Left forelimb (tissue), 1 donor: Measurements from ENCODE around the gene MC1R.
"Not testable (repeated sequence)": the region's sequence is repeated elsewhere in the genome, so short reads cannot be mapped to it uniquely, and the experiment has no call there.

Source experiments
- DNase-seq: peaks from one replicate; pipeline ENCODE4 v3.0.0-alpha.2; 2018; ENCODE audit warnings: low spot score

Gene MC1R

GRCh38 chr16:89960966-89961365 lies 42.3 kb downstream of the MC1R start:
- DNase-seq, result no peak

DNA sequence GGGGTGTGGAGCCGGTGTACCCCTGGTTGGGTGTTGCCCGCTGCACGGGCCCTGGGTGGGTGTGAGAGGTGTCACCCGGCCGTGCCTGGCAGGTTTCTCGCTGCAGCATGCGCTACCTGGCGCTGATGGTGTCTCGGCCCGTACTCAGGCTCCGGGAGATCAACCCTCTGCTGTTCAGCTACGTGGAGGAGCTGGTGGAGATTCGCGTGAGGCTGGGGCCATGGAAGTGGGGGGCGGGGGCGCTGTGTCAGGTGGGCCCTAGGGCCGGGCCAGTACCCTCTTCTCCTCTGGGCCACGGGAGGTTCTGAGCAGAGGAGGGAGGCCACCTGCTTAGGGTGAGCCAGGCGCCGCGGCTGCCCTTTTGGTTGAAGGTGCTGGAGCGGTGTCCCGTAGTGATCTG lies 43.3 kb downstream of the MC1R start:
- no peak for DNase-seq

DNA sequence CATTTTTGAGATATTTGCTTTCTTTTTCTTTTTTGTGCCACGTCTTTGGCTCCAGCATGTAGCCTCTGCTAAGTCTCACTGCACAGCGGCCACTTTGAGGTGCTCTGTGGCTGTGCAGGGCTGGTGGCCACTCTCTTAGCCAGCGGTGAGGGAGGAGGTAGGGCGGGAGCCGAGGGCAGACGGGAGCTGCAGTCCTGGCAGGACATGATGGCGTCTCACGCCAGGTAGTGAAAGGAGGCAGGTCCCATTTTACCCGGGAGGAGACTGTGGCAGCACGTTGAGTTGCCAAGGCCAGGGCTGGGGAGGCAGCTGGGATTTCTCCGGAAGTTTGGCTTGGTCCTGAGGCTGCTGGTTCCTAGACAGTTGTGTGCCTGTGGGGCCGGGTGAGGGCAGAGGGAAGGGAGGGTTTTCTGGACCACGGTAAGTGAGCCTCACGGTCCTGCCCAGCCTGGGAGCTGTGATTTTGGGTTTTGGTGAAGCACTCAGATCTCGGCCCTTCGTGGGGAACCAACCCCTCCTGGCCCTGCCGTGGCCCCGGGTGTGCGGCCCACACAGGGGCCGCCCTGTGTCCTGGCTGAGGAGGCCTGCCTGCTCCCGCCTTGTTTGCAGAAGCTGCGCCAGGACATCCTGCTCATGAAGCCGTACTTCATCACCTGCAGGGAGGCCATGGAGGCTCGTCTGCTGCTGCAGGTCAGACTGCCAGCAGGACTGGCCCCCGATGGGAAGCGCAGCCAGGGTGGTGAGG lies 44.3 kb downstream of the MC1R start:
- no peak for DNase-seq

DNA sequence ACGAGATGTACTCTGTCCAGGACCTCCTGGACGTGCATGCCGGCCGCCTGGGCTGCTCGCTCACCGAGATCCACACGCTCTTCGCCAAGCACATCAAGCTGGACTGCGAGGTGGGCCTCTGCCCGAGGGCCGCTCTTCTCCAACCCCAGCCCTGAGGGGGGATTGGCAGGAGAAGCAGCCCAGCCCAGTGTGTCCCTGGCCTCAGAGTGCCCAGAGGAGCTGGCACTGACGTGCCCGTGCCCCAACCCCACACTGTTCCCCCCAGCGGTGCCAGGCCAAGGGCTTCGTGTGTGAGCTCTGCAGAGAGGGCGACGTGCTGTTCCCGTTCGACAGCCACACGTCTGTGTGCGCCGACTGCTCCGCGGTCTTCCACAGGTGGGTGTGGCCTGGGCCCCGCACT lies 45.5 kb downstream of the MC1R start:
- DNase-seq, result no peak

- DNase-seq, result no peak
These were observed 47.0 kb downstream of the MC1R start for GRCh38 chr16:89965447-89966225.

- no peak for DNase-seq
These were observed 48.1 kb downstream of the MC1R start for GRCh38 chr16:89966756-89967155.

DNA sequence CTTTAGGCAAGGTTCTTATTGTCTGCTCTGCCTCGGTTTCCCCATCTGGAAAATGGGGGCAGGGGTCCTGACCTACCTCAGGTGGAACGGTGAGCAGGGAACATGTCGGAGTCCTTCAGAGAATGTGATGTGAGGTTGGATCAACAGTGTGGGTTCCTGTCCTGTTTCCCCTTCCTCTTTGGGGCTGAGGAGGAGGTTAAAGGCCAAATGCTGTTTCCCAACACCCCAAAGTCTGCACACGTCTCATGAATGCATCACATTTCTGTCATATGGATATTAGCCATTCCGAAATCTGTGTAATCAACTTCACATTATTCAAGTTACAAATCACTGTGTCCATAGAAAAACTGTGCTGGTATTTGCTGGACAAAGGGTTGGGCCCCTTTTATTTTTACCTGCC lies 48.8 kb downstream of the MC1R start:
- DNase-seq, result not testable (repeated sequence)

DNA sequence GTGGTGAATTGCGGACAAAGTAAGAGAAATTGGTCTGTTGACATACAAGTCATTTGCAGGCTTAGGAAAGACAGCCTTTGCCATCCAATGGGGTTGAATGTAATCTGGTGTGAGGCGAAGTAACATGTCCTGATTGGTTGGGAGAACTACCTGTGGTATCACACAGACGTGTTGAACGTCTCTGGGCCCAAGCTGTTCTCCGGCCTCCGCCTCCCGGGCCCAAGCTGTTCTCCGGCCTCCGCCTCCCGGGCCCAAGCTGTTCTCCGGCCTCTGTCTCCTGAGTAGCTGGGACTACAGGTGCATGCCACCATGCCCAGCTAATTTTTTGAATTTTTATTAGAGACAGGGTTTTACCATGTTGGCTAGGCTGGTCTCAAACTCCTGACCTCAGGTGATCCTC lies 49.4 kb downstream of the MC1R start:
- DNase-seq, result not testable (repeated sequence)

DNA sequence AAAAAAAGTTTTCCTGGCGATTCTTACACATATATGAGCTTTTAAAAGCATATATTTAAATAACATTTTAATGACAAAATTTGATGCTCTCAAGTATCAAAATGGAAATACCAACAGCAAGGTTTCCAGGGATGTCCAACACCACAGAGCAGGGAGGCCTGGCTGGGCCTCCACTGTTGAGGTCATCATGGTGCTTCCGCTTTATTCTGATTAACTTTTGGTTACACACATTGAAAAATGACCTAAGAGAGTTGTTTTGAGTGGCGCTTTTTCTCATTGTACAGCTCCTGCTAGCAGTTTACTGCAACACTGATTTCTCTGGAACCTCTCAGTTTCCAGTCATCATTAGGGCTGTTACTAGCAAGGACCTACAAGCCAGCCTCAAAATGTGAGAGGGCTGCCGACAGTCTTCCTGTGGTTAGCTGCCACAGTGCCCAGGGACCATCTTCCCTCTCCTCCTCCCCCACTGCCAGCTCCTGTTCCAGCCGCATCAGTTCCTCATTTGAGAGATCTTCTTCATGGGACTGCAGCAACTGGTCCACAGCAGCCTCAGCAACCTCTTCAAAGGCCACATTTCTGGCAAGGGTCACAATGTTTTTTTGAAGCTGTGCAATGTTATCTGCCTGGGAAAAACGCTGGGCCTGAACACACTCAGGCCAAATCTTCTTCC lies 51.2 kb downstream of the MC1R start:
- no peak for DNase-seq
